BE2C (cell line): ENCODE measurements around the gene TEX30.
"Not testable (repeated sequence)": the region's sequence is repeated elsewhere in the genome, so short reads cannot be mapped to it uniquely, and the experiment has no call there.

Experiments
- DNase-seq: peaks from one replicate; pipeline ENCODE4 v3.0.0-alpha.2; 2020
- H3K27me3 ChIP-seq: fragments of 250-450 bp; sonication (Bioruptor Pico); 2 replicates; pipeline ENCODE4 v1.5.1; 2020; ENCODE audit warnings: mild to moderate bottlenecking
- H3K36me3 ChIP-seq: fragments of 250-450 bp; sonication (Bioruptor Pico); 2 replicates; pipeline ENCODE4 v1.5.1; 2020; ENCODE audit warnings: mild to moderate bottlenecking
- H3K4me1 ChIP-seq: fragments of 250-450 bp; sonication (Bioruptor Pico); 2 replicates; pipeline ENCODE4 v1.5.1; 2020
- H3K4me3 ChIP-seq: 2 replicates; pipeline ENCODE4 v1.5.1; 2011; ENCODE audit warnings: low read depth, low read length
- H3K9me3 ChIP-seq: fragments of 250-450 bp; sonication (Bioruptor Pico); 2 replicates; pipeline ENCODE4 v1.5.1; 2020
- TF ChIP-seq, protein P1 (sequence below): IDR thresholded peaks from 2 replicates; pipeline ENCODE4 v1.5.1; 2012; ENCODE audit warnings: mild to moderate bottlenecking, low read depth, low read length

Gene TEX30

GRCh38 chr13:102784483-102784882 is 10.9 kb upstream of the TEX30 start:
- Histone ChIP-seq H3K4me3 (no peak overlapping the region), H3K27me3 (no peaks in the 10 kb centered on the region), H3K36me3 (peaks cover 35% of the 10 kb centered on the region), H3K4me1 (0 out of 2 replicates have a peak, but pooled peaks cover 4% of the 10 kb centered on the region), H3K9me3 (no peaks in the 10 kb centered on the region)
- TF ChIP-seq, protein P1, sequence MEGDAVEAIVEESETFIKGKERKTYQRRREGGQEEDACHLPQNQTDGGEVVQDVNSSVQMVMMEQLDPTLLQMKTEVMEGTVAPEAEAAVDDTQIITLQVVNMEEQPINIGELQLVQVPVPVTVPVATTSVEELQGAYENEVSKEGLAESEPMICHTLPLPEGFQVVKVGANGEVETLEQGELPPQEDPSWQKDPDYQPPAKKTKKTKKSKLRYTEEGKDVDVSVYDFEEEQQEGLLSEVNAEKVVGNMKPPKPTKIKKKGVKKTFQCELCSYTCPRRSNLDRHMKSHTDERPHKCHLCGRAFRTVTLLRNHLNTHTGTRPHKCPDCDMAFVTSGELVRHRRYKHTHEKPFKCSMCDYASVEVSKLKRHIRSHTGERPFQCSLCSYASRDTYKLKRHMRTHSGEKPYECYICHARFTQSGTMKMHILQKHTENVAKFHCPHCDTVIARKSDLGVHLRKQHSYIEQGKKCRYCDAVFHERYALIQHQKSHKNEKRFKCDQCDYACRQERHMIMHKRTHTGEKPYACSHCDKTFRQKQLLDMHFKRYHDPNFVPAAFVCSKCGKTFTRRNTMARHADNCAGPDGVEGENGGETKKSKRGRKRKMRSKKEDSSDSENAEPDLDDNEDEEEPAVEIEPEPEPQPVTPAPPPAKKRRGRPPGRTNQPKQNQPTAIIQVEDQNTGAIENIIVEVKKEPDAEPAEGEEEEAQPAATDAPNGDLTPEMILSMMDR: no peak
- DNase-seq: no peak

- Histone ChIP-seq H3K4me3 (no peak overlapping the region), H3K9me3 (no peaks in the 10 kb centered on the region), H3K4me1 (0 out of 2 replicates have a peak, but pooled peaks cover 4% of the 10 kb centered on the region), H3K27me3 (no peaks in the 10 kb centered on the region), H3K36me3 (peaks cover 16% of the 10 kb centered on the region)
- DNase-seq: no peak
- TF ChIP-seq, protein P1: no peak
These were observed 8.0 kb upstream of the TEX30 start for GRCh38 chr13:102781591-102781990.

- not testable (repeated sequence) for H3K4me3 ChIP-seq, H3K4me1 ChIP-seq, DNase-seq, H3K9me3 ChIP-seq, H3K27me3 ChIP-seq
- H3K36me3 ChIP-seq: peaks cover 10% of the 10 kb centered on the region
These were observed 7.1 kb upstream of the TEX30 start for GRCh38 chr13:102780656-102781055.

DNA sequence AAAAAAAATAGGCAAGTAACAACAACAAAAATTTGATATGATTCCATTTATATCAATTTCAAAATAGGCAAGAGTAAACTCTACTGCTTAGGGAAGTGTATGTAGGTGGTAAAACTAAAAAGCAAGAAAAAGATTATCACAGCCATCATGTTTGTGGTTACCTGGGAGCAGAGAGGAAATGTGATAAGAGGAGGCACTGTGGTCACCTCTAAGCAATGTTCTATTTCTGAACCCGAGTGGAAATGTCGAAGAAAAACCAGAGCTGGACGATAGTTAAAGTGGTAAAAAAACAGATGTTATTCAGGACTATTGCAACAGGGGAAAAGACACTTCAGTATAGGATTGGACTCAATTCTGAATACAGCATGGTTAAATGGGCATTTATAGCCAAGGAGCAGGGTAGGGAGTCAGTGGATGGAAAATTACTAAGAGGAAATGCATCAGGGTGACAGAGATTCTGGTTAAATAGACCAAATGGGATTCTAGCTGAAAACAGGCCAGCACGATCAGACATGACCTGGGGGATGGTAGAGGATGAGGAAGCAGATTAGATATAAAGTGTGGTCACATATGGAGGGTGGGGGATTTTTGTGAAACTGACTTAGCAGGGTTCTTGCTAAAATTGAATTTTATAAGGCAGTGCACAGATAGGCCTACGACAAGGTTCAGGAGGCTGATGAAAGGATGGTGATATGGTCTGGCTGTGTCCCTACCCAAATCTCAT is 6.0 kb upstream of the TEX30 start:
- Histone ChIP-seq H3K36me3 (peaks cover 5% of the 10 kb centered on the region), H3K9me3 (no peaks in the 10 kb centered on the region), H3K4me1 (0 out of 2 replicates have a peak, but pooled peaks cover 4% of the 10 kb centered on the region), H3K27me3 (no peaks in the 10 kb centered on the region), H3K4me3 (no peak overlapping the region)
- TF ChIP-seq, protein P1: no peak
- DNase-seq: no peak

DNA sequence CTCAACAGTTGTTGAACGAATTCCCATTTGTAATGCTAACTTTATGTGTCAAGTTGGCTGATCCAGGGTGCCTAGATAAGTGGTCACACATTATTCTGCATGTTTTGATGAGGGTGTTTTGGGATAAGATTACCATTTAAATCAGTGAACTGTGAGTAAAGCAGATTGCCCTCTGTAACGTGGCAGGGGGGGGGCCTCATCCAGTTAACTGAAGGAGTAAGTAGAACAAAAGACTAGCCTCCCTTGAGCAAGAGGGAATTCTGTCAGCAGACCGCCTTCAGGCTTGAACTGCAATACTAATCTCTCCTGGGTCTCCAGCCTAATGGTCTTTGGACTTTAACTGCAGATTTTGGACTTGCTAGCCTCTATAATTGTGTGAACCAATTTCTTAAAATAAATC is 4.2 kb upstream of the TEX30 start:
- Histone ChIP-seq H3K4me3 (no peak overlapping the region), H3K36me3 (peaks cover 4% of the 10 kb centered on the region), H3K4me1 (0 out of 2 replicates have a peak, but pooled peaks cover 4% of the 10 kb centered on the region), H3K27me3 (no peaks in the 10 kb centered on the region), H3K9me3 (no peaks in the 10 kb centered on the region)
- TF ChIP-seq, protein P1: no peak
- no peak for DNase-seq

DNA sequence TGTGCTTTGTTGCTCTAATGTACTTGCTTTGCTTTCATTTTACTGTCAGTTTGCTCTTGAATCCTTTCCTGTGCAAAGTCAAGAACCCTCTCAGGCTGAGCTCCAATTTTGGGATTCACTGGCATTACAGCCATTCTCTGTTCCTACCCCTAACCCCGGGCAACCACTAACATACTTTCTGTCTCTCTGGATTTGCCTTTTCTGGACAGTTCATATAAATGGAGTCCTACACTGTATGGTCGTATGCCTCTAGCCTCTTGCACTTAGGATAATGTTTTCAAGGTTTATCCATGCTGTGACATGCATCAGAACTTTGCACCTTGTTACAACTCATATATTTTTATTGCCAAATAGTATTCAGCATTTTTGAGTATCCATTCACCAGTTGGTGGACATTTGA is 2.7 kb upstream of the TEX30 start:
- Histone ChIP-seq H3K4me1 (0 out of 2 replicates have a peak, but pooled peaks cover 4% of the 10 kb centered on the region), H3K36me3 (peaks cover 4% of the 10 kb centered on the region; the same call in 1 of the 2 replicates), H3K9me3 (no peaks in the 10 kb centered on the region), H3K27me3 (no peaks in the 10 kb centered on the region), H3K4me3 (no peak overlapping the region)
- TF ChIP-seq, protein P1: no peak
- no peak for DNase-seq
